ENCODE results near the gene PPP2R1B. TPM values are rescaled to one million over a fixed set of nuclear protein-coding genes. Genes with fewer than 3 reads are reported as not detected.

PPP2R1B gene
- total and polyA plus RNA-seq, 12 donors, result 5.8 to 16.8 (median 10.7) TPM

GRCh38 chr11:111797145-111797581 is 31.0 kb upstream of the PPP2R1B start:
- ATAC-seq, result peak in 1 of 8 donors; percentile 21
- H3K27me3 ChIP-seq, result no peaks in the 10 kb centered on the region
- H3K9me3 ChIP-seq, result peaks cover 0 to 22% (median 0%) of the 10 kb centered on the region in 11 donors
- no peak for DNase-seq
- H3K36me3 ChIP-seq, result peaks cover 0 to 28% (median 0%) of the 10 kb centered on the region in 9 donors
- TF ChIP-seq, protein P1, sequence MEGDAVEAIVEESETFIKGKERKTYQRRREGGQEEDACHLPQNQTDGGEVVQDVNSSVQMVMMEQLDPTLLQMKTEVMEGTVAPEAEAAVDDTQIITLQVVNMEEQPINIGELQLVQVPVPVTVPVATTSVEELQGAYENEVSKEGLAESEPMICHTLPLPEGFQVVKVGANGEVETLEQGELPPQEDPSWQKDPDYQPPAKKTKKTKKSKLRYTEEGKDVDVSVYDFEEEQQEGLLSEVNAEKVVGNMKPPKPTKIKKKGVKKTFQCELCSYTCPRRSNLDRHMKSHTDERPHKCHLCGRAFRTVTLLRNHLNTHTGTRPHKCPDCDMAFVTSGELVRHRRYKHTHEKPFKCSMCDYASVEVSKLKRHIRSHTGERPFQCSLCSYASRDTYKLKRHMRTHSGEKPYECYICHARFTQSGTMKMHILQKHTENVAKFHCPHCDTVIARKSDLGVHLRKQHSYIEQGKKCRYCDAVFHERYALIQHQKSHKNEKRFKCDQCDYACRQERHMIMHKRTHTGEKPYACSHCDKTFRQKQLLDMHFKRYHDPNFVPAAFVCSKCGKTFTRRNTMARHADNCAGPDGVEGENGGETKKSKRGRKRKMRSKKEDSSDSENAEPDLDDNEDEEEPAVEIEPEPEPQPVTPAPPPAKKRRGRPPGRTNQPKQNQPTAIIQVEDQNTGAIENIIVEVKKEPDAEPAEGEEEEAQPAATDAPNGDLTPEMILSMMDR (IDR thresholded peaks at IDR 0.05), result no peak
- WGBS, 2 donors, result 96 to 100% methylated on average over 2 of the region's 2 CpGs
- peak overlapping the region in 1 of 10 donors; percentile 24 for H3K27ac ChIP-seq
- H3K4me3 ChIP-seq, result no peak overlapping the region
- intact Hi-C loops (cut with DNase I), result no loop called here
- H3K4me1 ChIP-seq, result peaks cover 0 to 15% (median 6%) of the 10 kb centered on the region in 9 donors

DNA sequence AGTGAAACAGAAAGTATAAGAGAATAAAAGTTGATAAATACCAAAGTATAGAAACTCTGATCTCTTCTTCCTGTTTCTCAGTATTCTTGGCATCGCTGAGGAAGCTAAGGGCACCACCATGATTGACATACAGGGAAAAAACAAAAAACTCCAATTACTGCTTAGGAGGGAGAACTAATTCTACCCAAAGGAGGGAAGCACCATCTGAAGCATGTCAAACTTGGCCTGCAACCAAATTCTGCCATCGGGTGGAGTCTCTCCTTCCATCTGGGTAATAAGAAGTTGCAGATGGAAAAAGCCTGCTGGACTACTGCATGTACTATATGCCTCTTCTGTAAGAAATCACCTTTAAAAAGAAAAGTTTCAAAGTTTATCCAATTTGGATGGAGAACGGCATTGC is 30.5 kb upstream of the PPP2R1B start:
- DNase-seq (no peak), ATAC-seq (no peak)
- Histone ChIP-seq H3K36me3 (peaks cover 0 to 28% (median 0%) of the 10 kb centered on the region in 9 donors), H3K27me3 (no peaks in the 10 kb centered on the region), H3K9me3 (peaks cover 0 to 22% (median 0%) of the 10 kb centered on the region in 11 donors), H3K4me1 (peaks cover 0 to 15% (median 6%) of the 10 kb centered on the region in 9 donors), H3K4me3 (no peak overlapping the region), H3K27ac (peak overlapping the region in 1 of 10 donors; percentile 24)
- intact Hi-C loops (cut with DNase I), result no loop called here
- WGBS, 2 donors, result 58 to 60% methylated on average over 3 of the region's 3 CpGs
- TF ChIP-seq, protein P1 (IDR thresholded peaks at IDR 0.05), result no peak

- Histone ChIP-seq H3K4me3 (no peak overlapping the region), H3K27me3 (no peaks in the 10 kb centered on the region), H3K36me3 (peaks cover 0 to 28% (median 0%) of the 10 kb centered on the region in 9 donors), H3K9me3 (peaks cover 0 to 22% (median 0%) of the 10 kb centered on the region in 11 donors), H3K27ac (no peak overlapping the region), H3K4me1 (peaks cover 0 to 11% (median 2%) of the 10 kb centered on the region in 9 donors)
- DNase-seq, result no peak
- ATAC-seq, result no peak
- TF ChIP-seq, protein P1 (IDR thresholded peaks at IDR 0.05), result no peak
- WGBS, 2 donors, result 92 to 97% methylated on average over 7 of the region's 7 CpGs
- intact Hi-C loops (cut with DNase I), result no loop called here
These were observed 29.3 kb upstream of the PPP2R1B start for GRCh38 chr11:111795334-111795985.

- Histone ChIP-seq H3K36me3 (peaks cover 0 to 28% (median 0%) of the 10 kb centered on the region in 9 donors), H3K9me3 (peaks cover 0 to 20% (median 0%) of the 10 kb centered on the region in 11 donors), H3K4me1 (peaks cover 0 to 13% (median 4%) of the 10 kb centered on the region in 9 donors), H3K27ac (peak overlapping the region in 7 of 10 donors; percentile 2 to 60 (median 44)), H3K27me3 (no peaks in the 10 kb centered on the region), H3K4me3 (no peak overlapping the region)
- intact Hi-C loops (cut with DNase I), result no loop called here
- ATAC-seq (peak in 6 of 8 donors; percentile 38 to 82 (median 66)), DNase-seq (no peak)
- WGBS, 2 donors, result 47 to 58% methylated on average over 5 of the region's 5 CpGs
- TF ChIP-seq, protein P1 (IDR thresholded peaks at IDR 0.05), result no peak
These were observed 27.7 kb upstream of the PPP2R1B start for GRCh38 chr11:111793863-111794262.
